Measurements from ENCODE around the gene KAZN.

KAZN gene

DNA sequence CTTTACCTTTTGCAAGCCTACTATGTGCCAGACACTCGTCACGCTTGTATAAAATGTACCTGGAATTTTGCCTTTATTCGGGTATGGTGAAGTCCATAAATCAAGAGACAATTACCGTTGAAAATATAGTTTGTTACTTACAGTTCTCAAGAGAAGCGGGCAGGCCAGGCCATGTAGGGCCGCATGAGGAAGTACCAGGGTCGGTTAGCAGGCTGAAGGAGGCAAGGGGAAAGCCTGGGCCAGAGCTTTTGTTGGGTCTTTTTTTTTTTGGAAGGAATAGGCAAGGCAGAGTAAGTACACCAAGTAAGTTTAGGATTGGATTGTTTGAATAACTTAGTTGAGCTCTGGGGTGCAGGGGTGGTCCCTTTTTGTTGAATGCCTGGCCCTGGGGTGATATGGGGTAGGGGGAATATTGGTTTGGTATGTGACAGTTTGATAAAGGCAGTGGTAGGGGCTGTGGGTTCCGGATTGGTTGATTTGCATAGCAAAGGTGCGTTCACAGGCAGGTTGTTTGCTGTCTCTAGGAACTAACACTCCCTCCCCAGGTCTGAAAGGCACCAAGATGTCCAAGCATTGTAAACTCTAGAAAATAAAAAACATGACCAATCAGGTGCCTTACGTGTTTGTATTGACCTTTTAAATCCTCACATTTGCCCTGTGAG, 80.7 kb downstream of the KAZN start:
- DNase-seq: no peak

GRCh38 chr1:14681182-14681581, 82.7 kb downstream of the KAZN start:
- DNase-seq: no peak

- no peak for DNase-seq
Measured at GRCh38 chr1:14682941-14683621, 84.6 kb downstream of the KAZN start.

DNA sequence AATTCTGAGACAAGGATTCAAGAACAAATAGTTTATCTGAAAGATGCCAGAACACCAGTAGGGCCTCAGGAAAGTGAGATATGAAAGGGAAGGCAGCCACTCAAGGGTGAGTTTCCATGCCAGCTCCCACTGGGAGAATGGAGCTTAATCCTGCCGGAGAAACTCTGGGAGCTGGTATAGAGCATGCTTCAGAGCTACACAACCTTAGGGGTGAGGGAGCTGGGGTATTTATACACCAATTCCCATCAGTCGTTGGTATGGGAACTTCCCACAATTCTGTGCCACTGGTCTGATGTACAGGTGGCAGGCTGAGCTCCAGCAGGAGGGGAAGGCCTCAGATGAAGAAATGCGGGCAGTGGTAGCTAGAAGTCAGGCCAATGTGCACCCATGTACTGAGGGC, 86.6 kb downstream of the KAZN start:
- no peak for DNase-seq

- no peak for DNase-seq
Measured at GRCh38 chr1:14686701-14687100, 88.2 kb downstream of the KAZN start.

DNA sequence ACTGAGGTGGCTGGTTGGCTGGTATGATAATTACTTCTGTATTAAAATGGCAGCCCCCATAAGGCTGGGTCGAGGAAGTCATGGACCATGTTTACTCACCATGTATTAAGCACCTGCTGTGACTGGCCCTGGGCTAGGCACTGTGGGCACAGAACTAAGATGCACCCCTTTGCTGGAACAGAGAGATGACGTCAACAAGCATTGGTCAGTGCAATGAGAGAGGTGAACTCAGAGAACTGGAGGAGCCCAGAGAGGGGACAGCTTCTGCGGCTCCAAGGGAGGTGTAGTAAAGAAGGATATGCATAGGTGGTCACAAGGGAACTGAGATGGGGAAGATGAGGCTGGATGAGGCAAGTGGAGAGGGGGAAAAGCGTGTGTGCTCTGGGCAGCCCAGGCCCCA, 88.7 kb downstream of the KAZN start:
- DNase-seq: no peak

- DNase-seq: no peak
Measured at GRCh38 chr1:14689996-14690615, 91.6 kb downstream of the KAZN start.

GRCh38 chr1:14693949-14694348, 95.5 kb downstream of the KAZN start:
- no peak for DNase-seq

DNA sequence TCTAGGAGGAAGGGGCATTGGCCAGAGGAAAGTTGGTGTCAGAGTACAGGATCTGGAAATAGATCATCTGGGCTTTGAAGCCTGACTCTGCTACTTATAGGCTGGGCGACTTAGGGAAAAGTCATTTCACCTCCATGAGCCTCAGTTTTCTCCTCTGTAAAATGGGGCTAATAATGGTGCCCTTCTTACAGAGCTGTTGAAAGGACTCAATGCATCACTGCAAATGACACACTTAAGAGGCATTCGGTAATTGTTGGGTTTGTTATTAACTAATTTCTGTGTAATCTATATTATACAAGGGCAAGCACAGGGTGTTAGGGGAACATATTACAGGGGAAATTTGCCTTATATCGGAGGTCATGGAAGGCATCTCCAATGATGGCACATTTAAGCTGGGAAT, 96.1 kb downstream of the KAZN start:
- DNase-seq: no peak

DNA sequence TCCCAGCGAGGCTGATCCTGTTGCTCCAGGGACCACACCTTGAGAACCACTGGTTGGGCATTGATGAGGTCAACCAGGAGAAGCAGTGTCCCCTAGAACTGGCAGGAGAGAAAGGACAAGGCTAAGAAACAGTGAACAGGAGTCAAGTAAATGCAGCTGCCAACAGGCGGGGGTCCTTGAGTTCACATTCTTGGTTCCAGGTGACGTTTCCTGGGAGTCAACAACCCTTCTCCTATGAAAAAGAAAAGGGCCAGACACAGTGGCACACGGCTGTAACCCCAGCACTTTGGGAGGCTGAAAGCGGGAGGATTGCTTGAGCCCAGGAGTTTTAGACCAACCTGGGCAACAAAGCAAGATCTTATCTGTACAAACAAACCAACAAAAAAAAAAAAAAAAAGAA, 98.3 kb downstream of the KAZN start:
- DNase-seq: no peak

DNA sequence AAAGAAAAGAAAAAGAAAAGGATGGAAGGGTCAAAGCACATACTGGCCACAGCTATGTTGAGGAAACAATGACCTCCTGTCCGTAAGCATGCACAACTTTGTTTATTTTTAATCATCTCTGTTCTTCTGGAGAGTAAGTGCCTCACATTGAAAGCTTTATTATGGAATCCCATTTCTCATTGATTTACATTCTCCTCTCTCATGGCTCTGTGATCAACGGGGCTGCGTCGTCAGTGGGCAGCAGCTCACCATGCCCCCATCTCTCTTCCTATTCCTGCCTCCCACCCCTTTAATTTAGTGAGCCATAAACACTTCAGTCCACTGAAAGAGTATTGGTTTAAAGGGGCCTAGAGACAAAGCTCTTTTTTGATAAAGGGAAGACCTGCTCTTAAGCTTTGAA, 98.9 kb downstream of the KAZN start:
- DNase-seq: no peak

DNA sequence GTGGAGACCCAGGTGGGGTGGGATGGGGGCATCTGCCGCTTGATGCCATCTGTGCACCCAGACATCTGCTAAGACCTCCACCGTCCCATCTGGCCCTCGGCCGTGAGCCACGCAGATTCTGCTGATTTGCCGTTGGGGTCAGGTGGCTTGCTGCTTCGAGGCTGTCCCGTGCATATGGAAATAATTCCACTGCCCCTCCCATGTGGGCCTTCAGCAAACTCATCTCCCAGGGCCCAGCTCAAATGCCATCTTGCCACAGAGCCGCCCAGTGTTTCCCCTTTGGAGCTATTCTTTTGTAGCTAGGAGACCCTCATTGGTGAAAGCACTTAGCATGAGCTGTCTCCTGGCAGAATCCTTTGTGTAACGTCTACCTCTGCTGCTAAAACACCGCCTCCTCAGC, 99.8 kb downstream of the KAZN start:
- no peak for DNase-seq

GRCh38 chr1:14699620-14700019, 101.1 kb downstream of the KAZN start:
- DNase-seq: no peak

- DNase-seq: no peak
Measured at GRCh38 chr1:14704846-14705245, 106.4 kb downstream of the KAZN start.

DNA sequence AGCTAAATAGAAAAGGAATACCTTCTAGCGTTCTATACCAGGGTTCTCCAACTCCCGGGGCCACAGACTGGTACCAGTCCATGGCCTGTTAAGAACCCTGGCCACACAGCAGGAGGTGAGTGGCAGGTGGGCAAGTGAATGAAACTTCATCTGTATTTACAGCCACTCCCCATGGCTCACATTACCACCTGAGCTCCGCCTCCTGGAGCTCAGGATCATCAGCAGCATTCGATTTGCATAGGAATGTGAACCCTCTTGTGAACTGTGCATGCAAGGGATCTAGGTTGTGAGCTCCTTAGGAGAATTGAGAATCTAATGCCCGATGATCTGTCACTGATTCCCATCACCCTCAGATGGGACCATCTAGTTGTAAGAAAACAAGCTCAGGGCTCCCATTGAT, 107.3 kb downstream of the KAZN start:
- DNase-seq: no peak

DNA sequence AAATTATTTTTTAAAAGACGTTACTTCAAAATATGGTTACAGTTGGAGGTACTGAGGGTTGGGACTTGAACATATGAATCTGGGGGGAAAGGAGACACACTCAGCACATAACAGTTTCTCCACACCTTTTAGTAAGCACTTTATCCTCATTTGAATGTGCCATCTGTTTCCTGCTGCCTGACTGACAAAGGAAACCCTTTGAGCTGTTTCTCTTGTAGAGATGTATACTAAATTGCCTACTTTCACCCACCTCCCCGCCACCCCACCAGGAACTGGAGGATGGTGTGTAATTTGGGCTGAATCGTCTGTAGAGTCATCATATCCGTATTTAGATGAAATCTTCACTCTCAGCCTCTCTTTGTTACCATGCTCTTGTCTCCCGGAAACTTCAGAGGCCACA, 108.1 kb downstream of the KAZN start:
- DNase-seq: no peak

- no peak for DNase-seq
Measured at GRCh38 chr1:14707531-14708445, 109.3 kb downstream of the KAZN start.

DNA sequence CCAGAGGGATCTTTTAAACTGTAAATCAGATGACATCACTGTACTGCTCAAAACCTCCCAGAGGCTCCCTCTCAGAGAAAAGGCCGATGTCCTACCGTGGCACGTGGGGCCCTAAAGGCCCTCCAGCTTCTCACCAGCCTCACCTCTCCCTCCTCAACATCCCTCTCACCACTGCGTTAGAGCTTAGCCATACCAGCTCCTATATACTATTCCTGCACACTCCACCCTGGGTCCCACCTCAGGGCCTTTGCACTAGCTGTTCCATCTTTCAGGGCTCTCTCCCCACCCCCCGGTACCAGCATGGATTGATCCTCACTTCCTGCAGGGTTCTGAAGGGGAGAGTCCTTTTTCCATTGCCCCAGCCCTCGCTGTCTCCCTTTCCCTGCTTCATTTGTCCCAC, 111.8 kb downstream of the KAZN start:
- DNase-seq: no peak

DNA sequence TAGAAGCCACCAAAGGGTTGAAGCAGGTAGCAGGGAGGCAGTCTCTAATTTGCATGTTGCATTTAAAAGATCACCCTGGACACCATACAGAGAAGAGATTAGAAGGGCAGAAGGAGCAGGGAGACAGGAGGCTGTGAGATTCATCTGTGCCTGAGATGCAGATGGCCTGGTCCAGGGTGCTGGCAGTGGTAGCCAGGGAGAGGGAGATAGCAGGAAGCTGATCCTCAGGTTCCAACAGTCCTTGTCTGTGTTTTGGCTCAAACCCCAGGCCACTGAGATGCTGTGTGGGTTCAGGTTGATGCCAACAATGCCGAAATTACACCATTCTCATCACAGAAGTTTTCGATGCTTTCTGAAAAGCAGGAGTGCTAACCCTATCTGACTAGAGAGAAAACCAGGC, 113.7 kb downstream of the KAZN start:
- no peak for DNase-seq

- DNase-seq: no peak
Measured at GRCh38 chr1:14713077-14713476, 114.6 kb downstream of the KAZN start.

DNA sequence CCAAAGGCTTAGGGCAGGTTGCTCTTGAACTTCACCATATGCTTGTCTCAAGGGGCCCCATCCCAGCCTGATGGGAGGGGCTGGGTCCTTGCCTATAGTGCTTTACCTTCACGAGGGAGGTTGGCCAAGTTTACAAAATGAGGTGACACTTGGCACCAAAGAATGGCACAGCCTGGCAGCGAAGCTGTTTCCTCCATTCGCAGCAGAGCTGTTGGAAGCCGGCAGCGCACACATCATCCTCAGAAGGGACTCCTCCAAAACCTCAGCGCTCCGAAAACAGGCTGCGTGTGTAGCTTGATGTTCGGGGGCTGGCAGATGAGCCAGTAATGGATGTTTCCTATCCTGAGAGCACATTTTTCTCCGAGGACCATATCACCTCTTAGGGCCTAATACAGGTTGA, 116.8 kb downstream of the KAZN start:
- DNase-seq: no peak

GRCh38 chr1:14715802-14716201, 117.3 kb downstream of the KAZN start:
- no peak for DNase-seq

- no peak for DNase-seq
Measured at GRCh38 chr1:14716474-14716873, 118.0 kb downstream of the KAZN start.

Data from CD4-positive, alpha-beta T cell treated with Interleukin-6 for 4 hours (primary cell).